Islet of Langerhans (tissue), 1 donor: Measurements from ENCODE around the gene VPS37D.

ENCODE experiments used
- FAIRE-seq: peaks from one replicate; lab custom pipeline; 2011; peaks lifted over from hg19 to GRCh38; lab: Jason Lieb, UNC

VPS37D gene

DNA sequence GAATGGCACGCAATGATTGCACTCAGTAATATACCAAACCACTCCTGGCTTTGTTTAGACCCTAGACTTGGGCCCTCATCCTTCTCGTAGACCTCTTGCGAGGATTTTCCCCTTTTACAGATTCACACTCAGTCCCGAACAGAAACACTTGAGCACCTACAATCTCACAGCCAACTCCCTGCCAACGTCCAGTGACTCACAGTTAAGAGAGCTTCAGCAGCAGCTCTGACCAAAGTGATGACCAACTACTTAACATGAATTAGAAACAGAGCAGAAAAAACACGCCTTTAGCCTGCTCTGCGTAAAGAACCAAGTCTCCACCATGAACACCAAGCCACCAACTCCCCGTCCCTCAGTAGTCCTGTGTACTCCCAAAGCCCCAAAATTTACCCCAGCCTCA, 13.4 kb downstream of the VPS37D start:
- no peak for FAIRE-seq

DNA sequence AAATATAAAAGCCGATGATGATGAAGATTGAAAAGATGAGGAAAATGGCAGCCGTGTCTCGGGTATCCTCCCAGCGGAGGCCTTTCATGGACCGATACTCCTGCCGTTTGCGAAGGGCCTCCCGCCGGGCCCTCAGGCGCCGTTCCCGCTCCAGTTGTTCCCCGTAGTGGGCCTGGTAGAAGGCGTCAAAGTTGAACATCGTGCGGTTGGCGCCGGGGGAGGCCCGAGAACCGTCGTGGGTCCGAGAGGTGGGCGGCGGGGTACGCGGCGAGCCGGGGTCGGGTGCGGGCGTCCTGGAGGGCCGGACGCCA, 15.1 kb downstream of the VPS37D start:
- FAIRE-seq, result no peak

DNA sequence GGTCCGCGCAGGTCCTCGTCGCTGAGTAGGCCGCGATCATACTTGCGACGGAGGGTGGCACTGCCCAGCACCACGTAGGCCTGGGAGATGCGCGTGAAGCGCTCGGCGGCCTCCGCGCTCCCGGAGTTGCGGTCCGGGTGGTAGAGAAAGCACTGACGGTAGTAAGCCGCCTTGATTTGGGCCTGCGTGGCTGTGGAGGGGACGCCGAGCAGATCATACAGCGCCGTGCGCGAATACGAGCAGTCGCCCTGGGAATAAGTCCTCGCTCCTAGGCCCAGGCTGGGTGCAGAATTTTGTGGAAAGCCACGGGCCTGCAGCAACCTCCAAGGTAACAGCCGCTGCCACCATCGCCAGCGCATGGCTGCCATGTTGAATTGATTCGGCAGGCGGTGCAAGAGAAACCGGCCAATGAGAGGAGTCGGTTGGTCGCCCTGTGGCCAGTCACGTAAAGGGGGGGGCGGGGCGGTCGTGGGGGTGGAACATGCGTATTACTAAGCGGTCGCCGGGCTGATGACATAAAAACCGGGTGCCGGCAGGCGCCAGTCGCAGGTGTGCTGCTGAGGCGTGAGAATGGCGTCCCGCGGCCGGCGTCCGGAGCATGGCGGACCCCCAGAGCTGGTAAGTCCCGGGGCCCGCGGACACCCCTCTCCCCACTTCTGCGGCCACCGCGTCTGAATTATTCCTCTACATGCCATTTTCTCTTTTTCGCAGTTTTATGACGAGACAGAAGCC, 15.6 kb downstream of the VPS37D start, which contains the start of the genes BUD23 and DNAJC30:
Gene BUD23 (plus strand): TSS at position 542 of the 732 bp plus-strand sequence. CDS start 29 bp downstream, at position 571.
Gene DNAJC30 (minus strand): TSS at position 398 of the 732 bp plus-strand sequence. CDS start 30 bp downstream, at position 368.
- no peak for FAIRE-seq

DNA sequence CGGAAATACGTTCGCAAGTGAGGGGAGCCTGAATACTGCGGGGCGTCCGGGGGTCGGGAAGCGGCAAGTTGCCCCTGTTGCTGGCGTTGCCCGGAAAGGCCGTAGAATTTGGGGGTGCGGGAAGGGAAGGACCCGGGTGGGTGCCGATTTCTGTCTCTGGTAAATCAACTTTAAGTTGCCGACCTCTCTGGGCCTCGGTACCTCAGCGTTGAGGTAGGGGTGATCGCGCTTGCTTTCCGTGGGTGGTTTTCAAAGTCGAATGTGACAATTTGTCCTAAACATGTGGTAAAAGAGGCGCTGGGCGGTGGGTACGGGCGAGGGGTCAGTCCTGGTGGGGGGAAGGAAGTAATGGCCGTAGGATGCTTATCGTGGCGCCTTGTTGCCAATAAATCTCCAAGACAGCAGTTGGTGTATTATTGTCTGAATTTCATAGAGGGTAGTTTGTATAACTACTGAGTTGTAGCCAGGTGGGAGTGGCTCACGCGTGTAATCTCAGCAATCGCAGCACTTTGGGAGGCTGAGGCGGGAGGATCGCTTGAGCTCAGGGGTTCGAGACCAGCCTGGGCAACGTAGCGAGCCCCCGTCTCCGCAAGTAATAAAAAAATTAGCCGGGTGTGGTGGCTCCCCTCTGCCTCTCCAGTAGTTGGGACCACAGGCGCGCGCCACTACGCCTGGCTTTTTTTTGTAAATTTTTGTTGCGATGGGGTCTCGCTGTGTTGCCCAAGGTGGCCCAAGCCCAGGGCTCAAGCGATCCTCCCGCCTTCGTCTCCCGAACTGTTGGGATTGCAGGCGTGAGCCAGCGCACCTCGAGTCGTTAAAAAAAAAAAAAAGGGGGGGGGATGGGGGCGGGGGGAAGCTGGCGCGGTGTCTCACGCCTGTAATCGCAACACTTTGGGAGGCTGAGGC, 16.4 kb downstream of the VPS37D start:
- FAIRE-seq, result no peak

DNA sequence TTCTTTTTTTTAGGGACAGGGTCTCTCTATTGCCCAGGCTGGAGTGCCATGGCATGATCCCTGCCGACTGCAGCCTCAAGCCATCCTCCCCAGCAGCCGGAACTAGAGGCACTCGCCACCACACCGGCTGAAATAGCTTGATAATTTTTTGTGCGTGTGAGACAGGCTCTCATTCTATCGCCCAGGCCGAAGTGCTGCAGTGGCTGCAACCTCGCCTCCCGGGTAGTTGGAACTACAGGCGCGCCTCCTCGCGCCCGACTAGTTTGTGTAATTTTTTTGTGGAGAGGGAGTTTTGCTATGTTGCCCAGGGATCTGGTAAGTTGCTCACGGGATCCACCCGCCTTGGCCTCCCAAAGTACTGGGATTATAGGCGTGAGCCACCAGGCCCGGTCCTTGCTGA, 17.7 kb downstream of the VPS37D start:
- FAIRE-seq, result no peak

DNA sequence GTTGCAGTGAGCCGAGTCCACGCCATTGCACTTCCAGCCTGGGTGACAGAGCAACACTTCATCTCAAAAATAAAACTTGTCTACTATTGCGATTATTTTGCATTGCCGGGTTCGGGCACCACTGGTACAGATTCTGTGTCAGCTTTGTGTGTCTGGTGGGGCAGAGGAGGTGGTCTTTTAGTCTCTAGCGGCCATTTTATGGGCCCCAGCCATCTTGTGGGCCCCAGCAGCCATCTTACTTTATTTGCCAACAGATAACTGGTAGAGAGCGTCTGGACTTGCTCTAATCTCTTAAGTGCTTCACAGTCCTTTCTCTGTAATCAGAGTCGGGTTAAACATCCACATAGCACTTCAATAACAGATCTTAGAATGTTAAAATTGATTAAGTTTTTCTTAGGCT, 20.7 kb downstream of the VPS37D start:
- FAIRE-seq, result no peak

DNA sequence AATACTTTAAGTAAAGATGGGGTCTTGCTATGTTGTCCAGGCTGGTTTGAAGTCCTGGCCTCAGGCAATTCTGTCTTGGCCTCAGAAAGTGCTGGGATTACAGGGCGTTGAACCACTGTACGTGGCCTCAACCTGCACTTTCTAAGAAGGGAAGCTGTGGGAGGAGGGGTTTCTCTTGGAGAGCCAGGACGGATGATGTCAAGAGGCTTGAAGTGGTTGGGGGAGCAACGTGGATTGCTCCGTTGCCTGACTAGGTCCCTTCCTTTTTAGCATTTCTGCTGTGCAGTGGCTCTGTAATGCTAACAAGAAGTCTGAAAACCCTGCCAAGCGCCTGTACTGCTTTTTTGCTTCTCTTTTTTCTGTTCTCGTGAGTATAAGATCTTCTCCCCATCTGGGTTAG, 23.0 kb downstream of the VPS37D start:
- FAIRE-seq, result no peak

DNA sequence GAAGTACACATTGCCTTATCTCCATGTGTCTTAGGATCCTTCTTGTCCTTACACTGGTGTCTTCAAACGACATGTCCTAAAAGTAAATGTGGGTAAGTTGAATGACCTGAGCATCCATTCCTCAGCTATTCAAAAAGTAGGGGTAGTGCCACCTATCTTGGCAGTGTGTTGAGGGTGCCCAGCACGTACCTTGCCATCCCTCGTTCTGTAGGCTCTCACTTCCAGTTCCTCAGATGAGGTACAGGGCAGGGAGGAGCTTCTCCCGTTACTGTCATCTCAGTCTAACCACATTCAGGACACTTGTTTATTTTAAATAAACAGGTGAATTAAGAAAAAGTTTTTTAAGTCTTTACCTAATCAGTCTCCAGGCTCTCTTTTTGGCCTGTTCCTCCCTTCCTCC, 28.7 kb downstream of the VPS37D start:
- FAIRE-seq, result no peak

DNA sequence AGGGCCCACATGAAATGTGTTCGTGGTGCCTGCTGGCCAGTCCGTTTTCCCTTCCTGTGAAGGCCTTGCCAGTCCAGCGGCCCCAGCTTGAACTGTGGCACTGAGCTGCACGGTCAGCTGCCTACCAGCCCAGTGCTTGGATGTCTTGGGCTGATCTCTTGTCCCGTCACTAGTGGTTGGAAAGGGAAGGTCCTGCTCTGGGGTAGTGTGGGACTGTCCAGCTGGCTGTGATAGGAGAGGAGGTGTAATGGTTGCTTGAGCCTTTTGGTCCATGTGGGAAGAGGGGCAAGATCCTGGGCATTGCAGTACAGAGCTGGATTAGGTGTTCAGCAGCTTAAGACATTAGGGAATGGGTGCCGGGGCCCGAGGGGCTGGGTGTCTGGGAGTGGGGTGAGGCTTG, 30.8 kb downstream of the VPS37D start:
- no peak for FAIRE-seq

DNA sequence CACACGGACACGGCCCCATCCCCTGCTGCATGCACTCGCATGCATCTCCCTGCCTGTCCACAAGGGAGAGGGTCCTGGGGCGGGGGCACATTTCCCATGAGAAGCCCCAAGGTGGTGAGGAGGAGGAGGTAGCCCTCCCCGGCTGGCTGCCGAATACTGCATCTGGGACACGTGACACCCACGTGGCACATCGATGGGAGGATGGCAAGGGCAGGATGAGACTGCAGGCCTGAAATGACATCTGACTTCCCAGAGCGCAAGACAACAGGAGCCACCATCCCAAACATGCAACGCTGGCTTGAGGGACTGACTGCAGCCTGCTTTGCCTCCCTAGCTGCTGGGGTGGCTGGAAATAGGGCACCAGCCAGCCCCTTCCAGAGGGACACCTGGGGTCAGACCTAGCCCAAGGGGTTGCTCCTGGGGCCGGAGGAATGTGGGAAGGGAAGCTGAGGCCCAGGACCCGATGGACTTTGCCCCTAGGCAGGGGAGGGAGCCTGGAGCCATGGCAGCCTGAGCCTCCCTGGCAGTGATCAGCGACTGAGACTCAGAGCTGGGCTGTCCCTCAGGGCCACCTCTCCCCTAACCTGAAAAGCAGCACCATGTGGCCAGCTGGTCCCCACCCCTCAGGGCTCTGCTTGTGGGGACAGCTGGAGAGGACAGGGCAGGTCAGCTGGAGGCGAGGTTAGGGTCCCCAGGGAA, 31.9 kb downstream of the VPS37D start:
- FAIRE-seq, result no peak

DNA sequence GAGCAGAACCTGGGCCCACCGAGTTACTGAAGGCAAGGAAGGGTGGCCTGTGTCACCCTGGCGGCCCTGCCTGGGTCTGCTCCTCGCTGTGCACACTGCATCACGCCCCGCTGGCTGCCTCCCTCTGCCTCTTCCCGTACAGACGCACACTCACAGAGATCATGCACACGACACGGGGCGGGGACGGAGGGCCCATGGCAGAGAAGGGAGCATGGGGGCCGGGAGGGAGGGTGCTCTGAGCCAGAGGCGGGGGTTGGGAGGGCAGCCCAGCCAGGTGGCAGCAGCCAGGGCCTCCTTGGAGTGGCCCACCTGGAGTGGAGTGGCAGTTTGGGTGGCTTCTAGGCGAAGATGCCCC, 32.4 kb downstream of the VPS37D start:
- no peak for FAIRE-seq

DNA sequence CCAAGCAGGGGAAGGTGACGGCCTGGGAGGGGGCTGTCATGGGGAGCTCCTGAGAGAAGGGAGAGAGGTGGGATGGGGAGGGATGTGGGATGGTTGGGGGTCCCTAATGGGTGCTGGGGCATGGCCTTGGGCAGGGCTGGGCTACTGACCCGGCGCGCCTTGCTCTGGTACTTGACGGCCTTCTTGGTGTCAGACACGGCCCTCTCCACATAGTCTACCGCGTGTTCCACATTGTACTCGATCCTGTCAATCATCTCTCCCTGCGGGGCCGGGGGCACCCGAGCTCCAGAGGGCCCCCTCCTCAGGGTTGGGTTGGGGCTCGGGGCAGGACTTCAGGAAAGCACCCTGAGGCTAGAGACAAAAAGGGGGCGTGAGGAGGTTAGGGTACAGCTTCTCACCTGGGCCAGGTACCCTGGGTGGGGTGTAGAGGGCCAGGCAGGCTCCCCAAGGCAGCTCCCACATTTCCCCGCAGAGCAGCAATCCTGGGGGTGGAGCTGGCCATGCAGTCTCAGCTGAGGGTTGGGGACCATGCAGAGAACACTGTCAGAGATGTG, 33.0 kb downstream of the VPS37D start:
- no peak for FAIRE-seq

DNA sequence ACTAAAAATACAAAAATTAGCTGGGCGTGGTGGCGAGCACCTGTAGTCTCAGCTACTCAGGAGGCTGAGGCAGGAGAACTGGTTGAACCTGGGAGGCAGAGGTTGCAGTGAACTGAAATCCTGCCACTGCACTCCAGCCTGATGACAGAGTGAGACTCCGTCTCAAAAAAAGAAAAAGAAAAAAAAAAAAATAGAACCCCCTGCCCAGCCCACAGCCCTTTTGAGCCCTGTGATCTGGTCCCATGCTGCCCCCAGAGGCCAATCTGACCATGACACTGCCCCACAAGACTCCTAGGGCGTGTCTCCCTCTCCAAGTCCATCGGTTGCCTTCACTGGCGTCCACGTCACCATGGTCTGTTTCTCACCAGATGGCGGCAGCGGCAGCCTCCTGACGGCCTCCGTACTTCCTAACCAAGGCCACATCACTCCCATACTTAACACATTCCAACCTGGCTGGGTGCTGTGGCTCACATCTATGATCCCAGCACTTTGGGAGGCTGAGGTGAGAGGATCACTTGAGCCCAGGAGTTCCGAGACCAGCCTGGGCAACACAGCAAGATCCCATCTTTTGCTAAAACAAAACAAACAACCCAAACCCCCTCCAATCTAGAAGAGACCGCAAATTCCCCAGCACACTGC, 33.8 kb downstream of the VPS37D start:
- peak; percentile 21 for FAIRE-seq

DNA sequence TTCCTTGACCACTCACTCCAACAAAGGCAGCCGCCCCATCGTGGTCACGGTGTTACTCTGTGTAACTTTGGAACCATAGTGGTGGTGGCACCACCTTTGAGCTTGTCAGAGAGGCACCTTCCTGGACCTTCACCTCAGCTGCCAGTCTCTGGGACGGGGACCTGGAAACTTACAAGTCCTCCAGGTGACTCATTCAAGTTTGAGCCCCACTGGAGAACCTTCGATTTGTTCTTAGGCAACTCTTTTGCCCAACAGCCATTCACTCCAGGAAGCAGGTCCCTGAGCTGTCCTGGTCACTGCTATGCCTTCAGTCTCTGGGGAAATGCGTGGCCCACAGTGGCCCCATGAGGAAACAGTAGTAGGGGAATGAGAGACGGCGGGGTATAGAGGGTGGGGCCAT, 34.6 kb downstream of the VPS37D start:
- FAIRE-seq, result no peak

DNA sequence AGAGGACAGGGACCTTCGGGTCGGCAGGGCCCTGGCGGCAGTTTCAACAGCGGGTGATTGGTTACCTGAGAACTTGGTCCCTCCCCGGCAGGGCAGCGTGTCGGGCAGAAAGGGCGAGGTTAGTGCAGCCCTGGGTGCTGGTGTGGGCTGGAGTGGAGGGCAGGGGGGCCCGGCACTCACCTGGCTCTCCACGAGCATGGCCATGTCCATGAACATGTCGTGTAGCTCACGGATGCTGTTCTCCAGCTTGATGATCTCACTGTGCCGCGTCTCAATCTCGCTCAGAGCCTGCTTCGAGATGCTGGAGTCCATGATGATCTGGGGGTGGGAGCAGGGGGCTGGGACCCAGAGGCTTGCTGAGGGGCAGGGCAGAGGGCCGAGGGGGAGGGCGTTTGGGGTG, 35.0 kb downstream of the VPS37D start:
- no peak for FAIRE-seq

DNA sequence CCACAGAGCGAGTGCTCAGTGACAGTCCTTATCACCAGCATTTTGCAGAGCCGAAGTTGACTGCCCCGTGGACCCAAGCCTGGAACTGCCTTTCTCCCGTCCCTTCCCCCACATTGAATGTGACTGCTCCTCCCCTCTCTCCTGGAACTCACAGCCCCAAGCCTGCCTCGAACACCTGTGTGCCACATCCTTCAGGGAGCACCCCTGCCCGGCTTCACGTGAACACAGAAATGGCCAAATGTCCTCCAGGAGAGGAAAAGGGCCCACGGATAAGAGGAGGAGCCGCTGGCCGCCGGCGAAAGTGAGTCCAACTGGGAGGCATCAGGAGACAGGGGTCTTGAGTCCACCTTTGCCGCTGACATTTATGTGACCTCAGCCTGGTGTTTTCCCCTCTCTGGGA, 35.6 kb downstream of the VPS37D start:
- no peak for FAIRE-seq

DNA sequence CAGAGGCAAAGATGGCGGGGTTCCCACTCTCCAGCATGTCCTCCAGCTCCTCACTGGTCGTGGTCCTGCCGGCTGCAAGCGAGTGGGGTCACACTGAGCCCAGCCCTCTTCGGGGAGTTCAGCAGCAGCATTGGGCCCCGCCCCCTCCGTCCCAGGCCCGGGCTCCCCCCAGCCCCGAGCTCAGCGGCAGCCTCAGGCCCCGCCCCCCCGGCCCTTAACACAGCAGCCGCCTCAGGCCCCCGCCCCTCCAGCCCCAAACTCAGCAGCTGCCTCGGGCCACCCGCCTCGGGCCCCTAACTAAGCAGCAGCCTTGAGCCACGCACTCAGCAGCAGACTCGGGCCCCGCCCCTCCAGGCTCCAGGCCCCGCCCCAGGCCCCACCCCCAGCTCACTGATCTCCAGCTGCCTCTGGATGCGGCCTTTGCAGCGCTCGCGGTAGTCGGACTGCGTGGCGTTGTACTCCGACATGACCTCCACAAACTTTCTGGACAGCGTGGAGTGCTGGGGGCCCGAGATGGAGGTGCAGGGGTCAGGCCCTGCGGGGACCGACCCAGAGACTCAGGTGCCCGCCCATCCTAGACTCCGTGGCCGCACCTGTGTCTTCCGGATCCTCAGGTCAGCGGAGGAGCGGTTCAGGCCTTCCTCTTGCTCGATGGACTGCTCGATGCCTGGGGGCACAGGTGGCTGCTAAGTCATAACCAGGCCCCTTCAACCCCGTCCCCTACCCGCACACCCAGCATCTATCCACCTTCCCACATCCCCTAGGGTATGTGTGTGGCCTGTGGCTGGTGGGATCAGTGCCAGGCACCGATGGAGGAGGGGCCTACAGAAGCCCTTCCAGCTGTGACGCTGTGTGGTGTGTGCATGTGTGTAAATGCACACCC, 36.4 kb downstream of the VPS37D start:
- FAIRE-seq, result no peak

DNA sequence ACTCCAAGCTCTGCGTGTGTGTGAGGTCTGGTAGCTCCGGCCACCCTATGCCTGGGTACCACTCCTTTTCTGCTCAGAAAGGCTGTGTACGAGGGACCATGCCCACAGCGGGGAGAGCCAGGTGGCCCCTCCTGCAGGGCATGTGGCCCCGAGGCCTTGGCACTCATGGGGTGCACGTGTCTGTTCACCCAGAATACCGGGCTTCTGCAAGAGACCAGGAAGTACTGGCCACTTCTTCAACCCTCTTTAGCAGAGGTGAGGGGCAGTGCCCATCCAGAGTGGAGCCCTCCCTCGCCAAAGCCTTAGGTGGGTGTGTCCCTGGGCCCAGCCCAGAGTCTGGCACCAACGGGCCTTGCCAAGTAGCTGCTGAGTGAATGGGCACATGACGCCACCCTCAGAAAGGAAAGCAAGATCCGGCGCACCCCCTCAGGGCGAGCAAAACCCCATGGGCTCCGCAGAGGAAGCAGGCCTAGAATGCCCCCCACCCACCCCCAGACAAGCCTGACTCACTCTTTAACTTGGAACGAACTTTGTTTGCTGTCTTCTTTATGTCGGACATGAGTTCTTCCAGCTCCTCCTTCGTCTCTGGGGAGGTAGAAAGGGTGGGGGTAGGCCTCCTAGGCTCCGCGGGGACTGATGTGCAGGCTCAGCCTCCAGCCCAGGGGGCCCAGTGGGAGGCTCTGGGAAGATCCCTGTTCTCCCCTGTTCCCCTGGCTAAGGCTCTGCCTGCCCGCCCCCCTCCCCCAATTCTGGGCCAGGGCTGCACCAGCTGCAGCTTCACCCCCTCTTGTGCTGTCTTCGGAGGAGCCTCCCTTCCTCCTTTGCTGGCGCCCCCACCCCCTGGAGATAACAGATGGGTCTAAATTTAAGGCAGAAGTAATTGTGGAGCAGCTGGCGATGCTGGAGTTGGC, 37.3 kb downstream of the VPS37D start:
- no peak for FAIRE-seq

DNA sequence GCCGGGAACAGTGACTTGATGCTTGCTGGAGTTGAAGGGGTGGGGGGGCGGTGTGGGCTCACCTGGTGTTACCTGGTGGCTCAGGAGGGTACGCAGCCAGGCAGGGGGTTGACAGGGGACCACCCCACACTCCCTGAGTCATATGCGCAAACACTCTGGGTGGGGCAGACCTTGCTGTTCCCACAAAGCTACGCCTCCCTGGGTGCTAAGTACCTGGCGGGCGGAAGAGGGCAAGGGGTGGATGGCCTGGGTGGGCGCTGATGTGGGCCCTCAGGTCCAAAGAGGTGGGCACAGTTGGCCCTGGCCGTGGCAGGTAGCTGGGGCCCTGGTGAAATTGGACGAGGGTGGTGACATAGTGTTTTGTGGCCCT, 37.9 kb downstream of the VPS37D start:
- FAIRE-seq, result no peak
